Fibroblast of mammary gland (primary cell): ENCODE results near the gene TNFSF4.

Experiments
- DNase-seq: peaks from one replicate; pipeline ENCODE4 v3.0.0-alpha.2; 2010; ENCODE audit warnings: low read depth
- H3K4me3 ChIP-seq: 2 replicates; pipeline ENCODE4 v1.5.1; 2011; ENCODE audit warnings: low read depth, mild to moderate bottlenecking, low read length, moderate library complexity; ENCODE audit not compliant: control insufficient read depth
- TF ChIP-seq, protein P1 (sequence below): conservative IDR thresholded peaks from 2 replicates; pipeline ENCODE4 v1.5.1; 2011; ENCODE audit warnings: low read depth, low read length, inconsistent platforms; ENCODE audit not compliant: control insufficient read depth, insufficient read depth

Gene TNFSF4, protein sequence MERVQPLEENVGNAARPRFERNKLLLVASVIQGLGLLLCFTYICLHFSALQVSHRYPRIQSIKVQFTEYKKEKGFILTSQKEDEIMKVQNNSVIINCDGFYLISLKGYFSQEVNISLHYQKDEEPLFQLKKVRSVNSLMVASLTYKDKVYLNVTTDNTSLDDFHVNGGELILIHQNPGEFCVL

DNA sequence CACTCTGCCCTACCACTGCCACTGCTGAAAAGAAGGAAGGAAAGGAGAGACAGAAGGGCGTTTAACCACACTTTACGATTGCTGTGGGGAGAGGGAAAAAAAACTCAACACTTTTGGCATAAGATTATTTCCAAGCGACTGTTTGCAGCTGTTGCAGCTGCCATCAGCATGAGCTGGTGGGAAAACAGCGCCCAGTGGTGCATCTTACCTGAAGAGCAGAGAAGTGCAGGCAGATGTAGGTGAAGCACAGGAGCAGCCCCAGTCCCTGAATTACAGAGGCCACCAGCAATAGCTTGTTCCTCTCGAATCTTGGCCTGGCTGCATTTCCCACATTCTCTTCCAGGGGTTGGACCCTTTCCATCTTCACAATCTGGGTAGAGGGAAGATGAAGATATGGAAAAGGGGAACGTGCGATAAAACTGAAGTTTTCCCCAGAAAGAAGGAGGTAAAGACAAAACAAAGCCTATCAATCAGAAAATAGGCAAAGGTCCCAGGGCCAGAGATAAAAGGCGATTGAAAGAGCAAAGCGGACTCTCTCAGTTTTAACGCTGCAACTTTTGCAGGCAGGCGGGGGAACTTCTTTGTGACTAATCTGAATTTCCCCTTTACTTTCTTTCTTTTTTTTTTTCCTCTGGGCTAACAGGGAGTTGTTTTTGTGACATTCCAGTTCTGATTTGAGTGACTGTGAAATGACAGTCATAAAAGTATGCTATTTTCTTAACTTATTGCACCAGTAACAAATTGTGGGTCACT, at the start of gene TNFSF4:
Gene TNFSF4, minus strand, starts transcription at position 516 of the 753 bp plus-strand sequence. Its CDS starts 155 bp downstream, at position 361.
- H3K4me3 ChIP-seq, result peak within 1 kb of the TSS; percentile 36
- DNase-seq, result peak; percentile 41
- TF ChIP-seq, protein P1, sequence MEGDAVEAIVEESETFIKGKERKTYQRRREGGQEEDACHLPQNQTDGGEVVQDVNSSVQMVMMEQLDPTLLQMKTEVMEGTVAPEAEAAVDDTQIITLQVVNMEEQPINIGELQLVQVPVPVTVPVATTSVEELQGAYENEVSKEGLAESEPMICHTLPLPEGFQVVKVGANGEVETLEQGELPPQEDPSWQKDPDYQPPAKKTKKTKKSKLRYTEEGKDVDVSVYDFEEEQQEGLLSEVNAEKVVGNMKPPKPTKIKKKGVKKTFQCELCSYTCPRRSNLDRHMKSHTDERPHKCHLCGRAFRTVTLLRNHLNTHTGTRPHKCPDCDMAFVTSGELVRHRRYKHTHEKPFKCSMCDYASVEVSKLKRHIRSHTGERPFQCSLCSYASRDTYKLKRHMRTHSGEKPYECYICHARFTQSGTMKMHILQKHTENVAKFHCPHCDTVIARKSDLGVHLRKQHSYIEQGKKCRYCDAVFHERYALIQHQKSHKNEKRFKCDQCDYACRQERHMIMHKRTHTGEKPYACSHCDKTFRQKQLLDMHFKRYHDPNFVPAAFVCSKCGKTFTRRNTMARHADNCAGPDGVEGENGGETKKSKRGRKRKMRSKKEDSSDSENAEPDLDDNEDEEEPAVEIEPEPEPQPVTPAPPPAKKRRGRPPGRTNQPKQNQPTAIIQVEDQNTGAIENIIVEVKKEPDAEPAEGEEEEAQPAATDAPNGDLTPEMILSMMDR, result no peak

DNA sequence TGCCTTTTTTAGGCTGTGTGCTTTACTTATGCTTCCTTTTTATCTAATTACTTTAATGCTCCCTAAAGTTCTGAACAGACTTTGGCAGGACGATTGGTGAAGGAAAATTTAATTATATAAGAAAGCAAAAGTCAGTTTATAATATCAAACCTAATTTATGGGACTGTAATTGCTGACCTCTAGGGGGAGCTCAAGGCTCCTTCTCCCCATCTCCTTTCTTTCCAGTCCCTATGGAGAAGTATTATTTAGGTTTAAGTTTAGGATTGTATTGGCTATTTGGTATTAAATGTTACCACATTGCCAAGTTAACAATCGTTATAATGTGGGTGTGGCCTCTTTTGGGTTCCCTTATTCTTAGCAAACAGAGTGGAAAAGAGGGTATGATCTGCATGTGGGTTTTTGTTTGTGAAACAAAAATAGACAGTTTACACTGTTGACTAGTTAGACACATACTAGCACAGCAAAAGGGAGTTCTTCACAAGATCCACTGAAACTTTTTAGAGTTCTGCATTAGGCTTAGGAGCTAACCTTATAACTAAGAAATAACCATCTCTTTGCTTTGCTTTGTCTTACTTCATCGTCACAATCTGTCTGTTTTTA, 48.2 kb upstream of the TNFSF4 start:
- no peak overlapping the region for H3K4me3 ChIP-seq
- DNase-seq, result peak; percentile 70
- TF ChIP-seq, protein P1, result peak; percentile 94

DNA sequence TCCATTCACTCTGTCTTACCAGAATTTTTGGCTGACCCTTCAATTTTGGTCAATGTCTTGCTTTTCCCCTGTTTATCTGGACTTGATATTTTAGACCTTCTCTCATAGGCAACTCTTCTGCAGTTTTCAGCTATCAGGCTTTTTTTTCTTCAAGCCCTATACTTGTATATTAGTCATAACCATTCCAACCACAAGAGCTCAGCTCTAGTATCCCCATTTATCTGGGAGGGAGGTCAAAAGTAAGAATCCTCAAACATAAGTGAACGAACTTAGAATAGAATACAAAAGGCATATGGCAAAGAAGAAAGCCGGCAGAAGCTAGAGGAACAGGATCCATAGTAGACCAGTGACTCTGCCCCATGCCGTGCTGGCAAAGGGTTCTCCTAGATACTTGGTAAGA, 45.9 kb upstream of the TNFSF4 start:
- H3K4me3 ChIP-seq, result no peak overlapping the region
- DNase-seq, result peak; percentile 33
- TF ChIP-seq, protein P1, result no peak

DNA sequence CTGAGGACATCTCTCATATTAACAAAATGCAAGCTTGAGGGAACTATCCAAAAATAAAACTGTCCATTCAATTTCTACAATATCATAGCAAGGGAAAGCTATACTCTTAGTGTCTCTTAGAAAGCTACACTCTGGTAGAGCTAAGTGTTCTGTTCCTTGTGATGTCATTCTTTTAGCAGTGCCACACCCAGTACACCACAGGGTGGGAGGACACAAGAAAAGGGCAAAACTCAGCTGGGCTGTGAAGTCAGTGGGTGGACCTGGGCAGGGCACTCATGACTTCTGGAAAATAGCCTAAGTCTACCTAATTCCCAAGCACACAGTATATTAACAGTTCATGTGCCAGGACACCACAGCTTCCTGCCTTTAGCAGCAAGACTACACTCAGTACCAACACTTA, 42.2 kb upstream of the TNFSF4 start:
- TF ChIP-seq, protein P1, result no peak
- no peak overlapping the region for H3K4me3 ChIP-seq
- DNase-seq, result peak; percentile 75

DNA sequence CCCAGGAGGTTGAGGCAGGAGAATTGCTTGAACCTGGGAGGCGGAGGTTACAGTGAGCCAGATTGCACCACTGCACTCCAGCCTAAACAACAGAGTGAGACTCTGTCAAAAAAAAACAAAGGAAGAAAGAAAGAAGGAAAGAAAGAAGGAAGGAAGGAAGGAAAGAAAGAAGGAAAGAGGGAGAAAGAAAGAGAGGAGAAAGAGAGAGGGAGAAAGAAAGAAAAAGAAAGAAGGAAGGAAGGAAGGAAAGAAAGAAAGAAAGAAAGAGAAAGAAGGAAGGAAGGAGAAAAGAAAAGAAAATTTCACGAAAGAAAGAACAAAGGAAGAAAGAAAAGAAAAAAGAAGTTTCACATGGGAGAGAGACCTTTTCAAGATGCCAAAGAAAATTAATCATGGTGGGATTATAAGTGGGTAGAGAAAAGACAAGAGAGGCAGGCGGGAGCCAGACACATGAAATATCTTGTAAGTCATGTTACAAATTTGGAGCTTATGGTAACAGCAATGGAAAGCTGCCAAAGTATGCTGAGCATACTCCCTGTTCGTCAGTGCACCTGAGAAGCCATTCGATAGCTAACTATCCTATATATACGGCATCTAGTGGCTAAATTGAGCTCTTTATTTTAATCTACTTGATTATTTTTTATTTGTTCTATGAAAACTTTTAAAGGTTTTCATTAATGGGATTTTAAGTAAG, 41.3 kb upstream of the TNFSF4 start:
- no peak overlapping the region for H3K4me3 ChIP-seq
- peak; percentile 31 for DNase-seq
- TF ChIP-seq, protein P1, result no peak

DNA sequence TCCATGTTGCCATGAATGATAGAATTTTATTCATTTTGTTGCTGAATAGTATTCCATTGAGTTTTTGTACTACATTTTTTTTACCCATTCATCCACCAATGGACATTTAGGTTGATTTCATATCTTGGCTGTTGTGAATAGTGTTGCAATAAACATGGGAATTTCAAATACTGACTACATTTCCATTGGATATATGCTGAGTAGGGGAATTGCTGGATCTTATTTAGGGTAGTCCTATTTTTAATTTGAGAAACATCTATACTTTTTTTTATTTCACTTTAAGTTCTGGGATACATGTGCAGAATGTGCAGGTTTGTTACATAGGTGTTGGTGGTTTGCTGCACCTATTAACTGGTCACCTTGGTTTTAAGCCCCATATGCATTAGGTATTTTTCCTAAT, 38.8 kb upstream of the TNFSF4 start:
- H3K4me3 ChIP-seq, result no peak overlapping the region
- DNase-seq, result no peak
- TF ChIP-seq, protein P1, result no peak
